AG20443 (cell line): ENCODE measurements around the gene CD33.

ENCODE experiments used
- DNase-seq: peaks from one replicate; pipeline ENCODE4 v3.0.0; 2012; ENCODE audit warnings: low spot score, mixed read lengths

The CD33 gene

DNA sequence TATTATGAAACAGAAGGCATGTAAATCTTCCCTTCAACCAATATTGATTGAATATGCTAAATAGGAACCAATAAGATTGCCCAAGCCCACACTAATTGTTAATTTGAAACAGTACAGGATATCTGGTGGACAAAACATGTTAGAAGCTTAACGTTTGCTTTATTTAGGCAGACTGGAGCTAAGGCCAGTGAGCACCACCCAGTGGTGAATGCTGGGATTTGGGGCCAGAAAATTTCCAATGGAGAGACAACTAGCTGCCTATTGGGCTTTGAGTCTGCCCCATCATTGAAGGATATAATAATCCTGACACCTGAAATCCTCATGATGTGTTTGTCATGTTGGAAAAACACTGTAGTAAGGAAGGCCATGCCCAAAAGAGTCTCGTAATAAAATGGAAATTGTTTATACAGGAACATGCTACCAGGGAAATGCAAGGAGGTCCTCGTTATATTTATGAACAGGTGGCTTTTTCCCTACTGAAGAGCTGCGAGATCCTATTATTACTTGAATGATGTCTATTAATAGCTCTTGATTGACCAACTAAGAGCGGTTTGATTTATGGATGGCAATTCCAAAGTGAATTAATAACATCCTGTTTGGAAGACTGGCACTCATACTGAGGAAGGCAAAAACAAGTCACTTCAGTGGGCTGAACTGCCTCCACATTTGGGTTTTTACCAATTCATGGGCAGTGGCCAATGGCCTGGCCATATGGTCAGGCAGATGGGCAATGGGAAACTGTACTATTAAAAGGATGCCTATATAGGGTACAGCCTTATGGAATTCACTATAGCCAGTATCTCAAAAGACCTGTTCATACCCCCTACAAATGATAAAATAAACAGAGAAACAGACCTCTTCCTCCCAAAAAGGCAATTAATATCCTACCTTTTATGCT lies 34.7 kb downstream of the CD33 start:
- DNase-seq: peak; percentile 41

DNA sequence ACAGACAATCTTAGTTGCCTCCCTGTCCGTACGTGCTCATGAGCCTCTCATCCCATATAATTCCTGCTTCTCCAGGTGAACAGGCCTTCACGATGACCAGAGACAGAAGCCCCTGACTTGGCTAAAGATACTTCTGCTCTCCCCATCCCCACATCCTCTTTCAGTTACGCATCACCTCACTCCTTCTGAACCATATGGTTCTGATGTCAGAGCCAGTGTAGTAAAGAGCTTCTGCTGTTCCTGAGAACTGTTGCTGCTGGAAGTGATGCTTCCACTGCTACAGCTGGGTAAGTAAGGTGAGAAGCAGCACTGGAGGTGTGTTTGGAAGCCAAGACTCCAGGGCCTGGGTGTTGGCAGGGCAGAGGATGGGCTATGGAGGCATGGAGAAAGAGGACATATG lies 38.9 kb downstream of the CD33 start:
- no peak for DNase-seq

DNA sequence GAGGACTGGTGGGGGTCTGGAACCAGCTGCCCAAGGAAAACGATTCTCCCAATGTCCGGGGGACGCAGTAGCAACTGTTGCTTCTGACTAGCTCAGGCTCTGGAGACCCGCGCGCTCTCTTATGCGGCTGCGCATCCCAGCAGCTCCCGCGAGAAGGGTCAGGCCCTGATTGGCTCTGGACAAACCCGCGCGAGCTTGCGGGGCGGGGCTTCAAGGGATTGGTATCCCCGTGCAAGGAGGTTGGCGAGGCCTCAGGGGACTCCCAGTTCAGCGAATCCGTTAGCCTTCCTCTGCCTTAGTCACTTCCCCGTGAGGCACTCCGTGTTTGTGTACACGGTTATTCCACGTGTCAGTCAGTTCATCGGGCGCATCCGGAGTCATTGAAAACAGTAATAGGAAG lies 46.2 kb downstream of the CD33 start:
- no peak for DNase-seq

DNA sequence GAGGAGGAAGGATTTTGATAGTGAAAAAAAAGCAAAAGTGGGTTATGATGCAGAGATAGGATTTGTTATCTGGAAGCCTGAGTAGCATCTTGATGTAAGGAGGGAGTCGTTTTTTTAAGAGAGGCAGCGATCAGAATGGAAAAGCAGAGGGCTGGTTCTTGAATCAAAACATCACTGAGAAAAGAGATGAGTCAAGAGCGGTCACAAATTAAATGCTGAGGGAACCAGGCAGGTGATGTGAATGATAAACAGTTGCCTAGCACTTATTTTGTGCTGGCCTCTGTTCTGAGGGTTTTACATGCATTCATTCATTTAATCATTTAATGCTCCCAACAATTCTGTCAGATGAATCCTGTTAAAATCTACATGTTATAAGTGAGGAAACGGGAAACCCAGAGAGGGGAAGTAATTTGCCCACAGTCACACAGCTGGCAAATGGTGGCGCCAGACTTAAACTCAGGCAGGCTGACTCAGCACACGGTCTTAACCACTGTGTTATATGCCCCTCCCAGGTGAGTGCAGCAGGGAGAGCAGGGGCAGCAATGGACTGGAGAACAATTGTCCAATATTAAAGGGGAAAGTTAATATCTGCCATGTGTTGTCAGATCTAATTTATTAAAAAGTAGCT lies 47.4 kb downstream of the CD33 start:
- no peak for DNase-seq

DNA sequence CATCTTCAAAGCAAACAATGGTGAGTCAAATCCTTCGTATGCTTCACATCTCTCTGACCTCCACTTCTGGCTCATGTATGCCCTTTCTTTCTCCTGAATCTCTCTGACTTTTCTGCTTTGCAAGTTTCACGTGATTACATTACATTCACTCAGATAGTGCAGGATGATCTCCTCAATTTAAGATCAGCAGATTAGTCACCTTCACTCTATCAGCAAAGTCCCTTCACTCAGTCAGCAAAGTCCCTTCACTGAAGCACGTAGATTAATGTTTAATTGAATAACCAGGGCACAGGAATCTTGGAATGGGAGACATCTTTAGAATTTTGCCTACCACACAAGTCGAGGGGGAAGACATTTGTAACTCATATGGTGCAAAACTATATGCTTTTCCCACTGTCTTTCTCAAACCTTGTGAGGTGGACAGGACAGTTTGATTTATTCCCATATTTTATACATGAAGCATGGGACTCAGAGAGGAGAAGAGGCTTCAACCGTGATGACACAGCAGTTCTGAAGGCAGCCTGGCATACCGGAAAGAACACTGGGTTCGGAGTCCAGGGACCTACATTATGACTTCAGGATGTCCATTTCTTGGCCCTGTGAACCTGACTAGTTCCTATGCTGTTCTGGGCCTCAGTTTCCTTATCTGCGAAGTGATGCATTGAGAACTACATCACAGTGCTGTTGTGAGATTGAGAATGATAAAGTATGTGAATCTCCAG lies 49.3 kb downstream of the CD33 start:
- DNase-seq: no peak

DNA sequence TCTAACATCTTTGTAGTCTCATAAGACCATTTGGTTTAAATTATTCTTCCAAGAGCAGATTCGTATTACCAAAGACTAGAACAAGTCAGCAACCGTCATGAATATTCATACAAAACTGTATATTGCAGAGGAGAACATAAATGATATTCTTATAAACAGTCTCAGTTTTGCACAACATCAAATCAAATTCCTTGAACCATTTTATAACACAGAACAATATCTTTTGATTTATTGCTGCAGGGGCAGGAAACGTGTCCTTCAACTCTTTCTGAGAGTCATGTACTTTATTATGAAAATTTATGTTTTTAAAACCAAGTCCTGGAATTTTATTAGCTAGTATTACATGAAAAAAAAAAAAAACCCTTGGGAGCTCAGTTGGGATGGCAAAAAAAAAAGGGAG lies 52.2 kb downstream of the CD33 start:
- no peak for DNase-seq

DNA sequence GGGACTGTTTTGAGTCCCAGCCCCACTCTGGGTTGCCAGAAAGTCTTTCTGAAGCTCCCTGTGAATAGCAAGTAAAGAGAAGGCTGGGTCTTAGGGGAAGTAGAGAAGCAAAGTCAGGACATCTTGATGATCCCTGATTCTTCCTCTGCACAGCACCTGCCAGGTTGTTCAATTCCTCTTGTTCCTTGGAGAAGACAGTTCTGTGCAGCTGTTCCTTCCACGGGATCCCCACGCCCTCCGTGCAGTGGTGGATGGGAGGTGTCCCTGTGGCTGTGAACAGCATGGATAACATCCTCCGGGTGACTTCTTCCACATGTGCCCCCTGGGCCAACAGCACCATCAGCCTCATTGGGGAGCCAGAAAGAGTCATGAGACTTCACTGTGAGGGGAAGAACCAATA lies 57.5 kb downstream of the CD33 start:
- no peak for DNase-seq

DNA sequence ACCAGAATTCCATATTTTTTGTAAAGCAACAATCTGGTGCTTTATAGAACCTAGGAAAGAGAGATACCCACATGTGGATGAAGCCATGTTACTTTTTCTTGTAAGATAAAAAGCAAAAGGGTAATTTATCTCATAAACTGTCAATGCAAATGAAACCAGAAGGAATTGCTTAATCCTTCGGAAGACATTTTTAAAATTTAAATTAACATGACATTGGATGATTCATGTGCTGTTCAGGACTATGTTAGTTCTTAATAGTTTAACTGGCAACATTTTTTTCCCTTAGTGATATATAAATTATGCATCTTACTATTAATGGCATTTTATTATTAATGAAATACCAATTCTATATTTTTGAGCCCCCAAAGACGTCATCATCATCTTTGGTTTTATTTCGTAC lies 60.8 kb downstream of the CD33 start:
- DNase-seq: no peak
